GM23248 (cell line): ENCODE measurements around the gene PCED1A. TPM values are rescaled to one million over a fixed set of nuclear protein-coding genes. Genes with fewer than 3 reads are reported as not detected.

Experiments
- DNase-seq: peaks from one replicate; pipeline ENCODE4 v3.0.0-alpha.2; 2015
- H2AFZ ChIP-seq: fragments of 200-600 bp; sonication (generic); 2 replicates; pipeline ENCODE4 v1.6.1; 2016; ENCODE audit warnings: antibody characterized with exemption
- H3F3A ChIP-seq: fragments of 200-600 bp; sonication (generic); 2 replicates; pipeline ENCODE4 v1.6.1; 2016; ENCODE audit warnings: mild to moderate bottlenecking, antibody characterized with exemption, mixed run types; ENCODE audit not compliant: insufficient read depth
- H3K27ac ChIP-seq: fragments of 200-600 bp; sonication (generic); 2 replicates; pipeline ENCODE4 v1.5.1; 2016; ENCODE audit warnings: mild to moderate bottlenecking
- H3K27me3 ChIP-seq: fragments of 200-600 bp; sonication (generic); replicated peaks from 2 replicates; pipeline ENCODE4 v1.6.1; 2016; ENCODE audit warnings: mild to moderate bottlenecking; ENCODE audit not compliant: insufficient read depth
- H3K36me3 ChIP-seq: fragments of 200-600 bp; sonication (generic); 2 replicates; pipeline ENCODE4 v1.6.1; 2016; ENCODE audit warnings: low read depth, mild to moderate bottlenecking
- H3K4me1 ChIP-seq: fragments of 200-600 bp; sonication (generic); 2 replicates; pipeline ENCODE4 v1.6.1; 2016; ENCODE audit warnings: mild to moderate bottlenecking; ENCODE audit not compliant: insufficient read depth
- H3K4me2 ChIP-seq: fragments of 200-600 bp; sonication (generic); one replicate; pipeline ENCODE4 v1.6.1; 2016; ENCODE audit warnings: mild to moderate bottlenecking; ENCODE audit not compliant: unreplicated experiment
- H3K4me3 ChIP-seq: fragments of 200-600 bp; sonication (generic); 2 replicates; pipeline ENCODE4 v1.5.1; 2016; ENCODE audit warnings: mild to moderate bottlenecking
- H3K79me2 ChIP-seq: fragments of 200-600 bp; sonication (generic); 2 replicates; pipeline ENCODE4 v1.6.1; 2016; ENCODE audit warnings: mild to moderate bottlenecking; ENCODE audit not compliant: insufficient read depth
- H3K9ac ChIP-seq: fragments of 200-600 bp; sonication (generic); 2 replicates; pipeline ENCODE4 v1.6.1; 2016; ENCODE audit warnings: mild to moderate bottlenecking
- H3K9me2 ChIP-seq: fragments of 200-600 bp; sonication (generic); 2 replicates; pipeline ENCODE4 v1.6.1; 2016; ENCODE audit warnings: mixed run types, mild to moderate bottlenecking, moderate library complexity; ENCODE audit not compliant: insufficient read depth
- H3K9me3 ChIP-seq: fragments of 200-600 bp; sonication (generic); one replicate; pipeline ENCODE4 v1.6.1; 2017; ENCODE audit warnings: low read depth
- H4K20me1 ChIP-seq: fragments of 200-600 bp; sonication (generic); 2 replicates; pipeline ENCODE4 v1.6.0; 2016; ENCODE audit not compliant: insufficient read depth
- EZH2 ChIP-seq: fragments of 200-600 bp; sonication (generic); IDR thresholded peaks from 2 replicates; pipeline ENCODE4 v1.6.1; 2018; ENCODE audit warnings: antibody characterized with exemption, mild to moderate bottlenecking; ENCODE audit not compliant: insufficient read depth, poor library complexity, severe bottlenecking
- EZH2phosphoT487 ChIP-seq: fragments of 200-600 bp; sonication (generic); IDR thresholded peaks from 2 replicates; pipeline ENCODE4 v1.6.1; 2018; ENCODE audit warnings: antibody characterized with exemption, moderate library complexity, mild to moderate bottlenecking, low read depth; ENCODE audit not compliant: insufficient read depth
- WGBS, 2 experiments: methylation state at CpG; one replicate each; pipeline ENCODE4 v1.1.6; 2015 to 2017; ENCODE audit warnings: low lambda C conversion rate in 2 of 2, low coverage in 1 of 2; ENCODE audit errors: missing lambda C conversion rate in 2 of 2; 5-methylcytosine and 5-hydroxymethylcytosine counted together
- in situ Hi-C: fragments of 300-500 bp; cut with MboI; formaldehyde crosslinking; loops from 2 replicates; pipeline ENCODE4 v1.15.0; 2020
- polyA plus RNA-seq: library from polyadenylated mRNA; unstranded; fragments of >200 nt; fragmentation: Nextera tagmentation; extraction: Ambion mirVana; gene quantifications from 2 replicates; pipeline ENCODE4 v1.2.1, GENCODE V29; 2016
- total RNA-seq: library from RNA; depleted of rRNA; stranded (reverse); fragments of >200 nt; shearing (Covaris generic); gene quantifications from 2 replicates; pipeline ENCODE4 v1.2.3, GENCODE V29; 2014

Gene PCED1A
- total and polyA plus RNA-seq, 2 experiments from 2014 or later: 17.3 to 39.2 TPM

DNA sequence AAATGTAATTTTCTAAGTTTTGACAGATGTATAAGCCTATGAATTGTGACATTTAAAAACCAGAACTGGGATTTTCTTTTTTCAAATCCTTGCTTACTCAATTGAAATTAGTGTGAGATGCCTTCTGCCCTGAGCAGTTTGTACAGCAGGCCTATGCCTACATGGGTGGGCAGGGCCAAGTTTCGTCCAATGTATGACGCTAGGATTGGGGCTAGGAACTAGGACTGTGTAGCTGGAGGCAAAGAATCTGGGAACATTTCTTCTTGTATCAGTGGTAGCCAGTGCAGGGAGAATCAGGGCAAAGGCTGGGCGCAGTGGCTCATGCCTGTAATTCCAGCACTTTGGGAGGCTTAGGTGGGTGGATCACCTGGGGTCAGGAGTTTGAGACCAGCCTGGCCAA, 28.9 kb upstream of the PCED1A start:
- no peaks in the 10 kb centered on the region for H4K20me1 ChIP-seq
- TF ChIP-seq EZH2phosphoT487 (no peak), EZH2 (no peak)
- DNase-seq: no peak
- no peaks in the 10 kb centered on the region for H3K9me2 ChIP-seq
- peaks cover 26% of the 10 kb centered on the region for H3F3A ChIP-seq
- no peak overlapping the region for H3K9ac ChIP-seq
- no peaks in the 10 kb centered on the region for H3K27me3 ChIP-seq
- no peak overlapping the region for H3K4me3 ChIP-seq
- in situ Hi-C loops: no loop called here
- H3K36me3 ChIP-seq: no peaks in the 10 kb centered on the region
- H3K4me2 ChIP-seq: no peak overlapping the region
- no peak overlapping the region for H3K27ac ChIP-seq
- no peak overlapping the region for H2AFZ ChIP-seq
- H3K4me1 ChIP-seq: peaks cover 14% of the 10 kb centered on the region
- H3K9me3 ChIP-seq: no peaks in the 10 kb centered on the region
- 96 to 99% methylated on average over 3 of the region's 3 CpGs for WGBS, 2 experiments
- H3K79me2 ChIP-seq: peaks cover 9% of the 10 kb centered on the region

DNA sequence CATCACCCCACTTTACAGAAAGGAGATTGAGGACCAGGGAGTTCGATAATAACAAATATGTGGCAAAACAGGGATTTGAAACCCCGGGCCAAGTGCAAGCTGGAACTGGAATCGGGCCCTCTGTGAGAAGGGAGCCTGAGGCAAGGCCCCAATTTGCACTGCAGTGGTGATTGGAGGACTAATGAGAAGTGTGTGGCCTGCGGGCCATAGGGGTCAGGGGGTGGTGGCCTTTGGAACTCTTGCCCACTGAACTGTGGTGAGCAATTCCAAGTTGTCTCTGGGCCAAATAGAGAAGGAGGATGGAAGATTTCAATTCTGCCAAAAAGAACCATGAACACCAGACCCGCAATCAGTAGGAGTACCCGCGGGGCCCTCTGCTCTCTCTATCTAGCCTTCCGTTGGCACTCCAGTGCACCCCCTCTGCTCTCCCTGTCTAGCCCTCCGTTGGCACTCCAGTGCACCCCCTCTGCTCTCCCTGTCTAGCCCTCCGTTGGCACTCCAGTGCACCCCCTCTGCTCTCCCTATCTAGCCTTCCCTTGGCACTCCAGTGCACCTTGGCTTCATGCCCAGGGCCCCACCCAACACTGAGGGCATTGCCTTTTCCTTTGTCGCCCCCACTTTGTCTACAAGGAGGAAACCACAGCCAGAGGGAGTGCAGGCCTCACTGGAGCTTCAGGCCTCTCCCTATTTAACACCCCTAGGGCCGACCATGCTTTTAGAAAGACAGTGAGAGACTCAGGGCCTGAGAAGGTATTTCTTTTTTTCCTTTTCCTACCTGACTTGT, 26.8 kb upstream of the PCED1A start:
- H3K4me3 ChIP-seq: no peak overlapping the region
- no peak overlapping the region for H3K4me2 ChIP-seq
- no peak overlapping the region for H3K27ac ChIP-seq
- H3K9me2 ChIP-seq: no peaks in the 10 kb centered on the region
- TF ChIP-seq EZH2: no peak
- no peak for TF ChIP-seq EZH2phosphoT487
- H3K4me1 ChIP-seq: peaks cover 14% of the 10 kb centered on the region
- no peak overlapping the region for H3K9ac ChIP-seq
- H4K20me1 ChIP-seq: no peaks in the 10 kb centered on the region
- no peaks in the 10 kb centered on the region for H3K9me3 ChIP-seq
- H3K36me3 ChIP-seq: no peaks in the 10 kb centered on the region
- H3K27me3 ChIP-seq: no peaks in the 10 kb centered on the region
- DNase-seq: peak; percentile 4
- no peaks in the 10 kb centered on the region for H3K79me2 ChIP-seq
- H2AFZ ChIP-seq: no peak overlapping the region
- H3F3A ChIP-seq: peaks cover 26% of the 10 kb centered on the region
- in situ Hi-C loops: no loop called here
- 87 to 89% methylated on average over 12 of the region's 12 CpGs for WGBS, 2 experiments

DNA sequence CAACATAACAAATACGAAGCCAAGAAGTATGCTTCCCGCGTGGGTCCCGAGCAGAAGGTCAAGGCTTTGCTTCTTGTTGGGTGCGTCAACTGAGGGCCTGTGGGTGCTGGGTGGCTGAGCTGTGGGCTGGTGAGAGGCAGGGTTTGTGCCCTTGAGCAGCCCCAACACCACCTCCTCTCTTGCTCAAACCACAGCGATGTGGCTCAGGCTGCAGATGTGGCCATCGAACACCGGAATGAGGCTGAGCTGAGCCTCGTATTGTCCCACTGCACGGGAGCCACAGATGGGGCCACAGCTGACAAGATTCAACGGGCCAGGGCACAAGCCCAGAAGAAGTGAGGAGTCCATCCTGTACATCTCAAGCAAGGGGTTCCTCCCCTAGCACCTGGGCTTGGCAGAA, 25.8 kb upstream of the PCED1A start:
- Histone ChIP-seq H4K20me1 (no peaks in the 10 kb centered on the region), H3K9ac (no peak overlapping the region), H3K36me3 (no peaks in the 10 kb centered on the region), H3K9me2 (no peaks in the 10 kb centered on the region), H3K9me3 (no peaks in the 10 kb centered on the region), H3K79me2 (no peaks in the 10 kb centered on the region), H3K4me1 (peaks cover 12% of the 10 kb centered on the region), H3K27me3 (no peaks in the 10 kb centered on the region), H3K27ac (no peak overlapping the region), H3K4me3 (no peak overlapping the region), H3F3A (peaks cover 22% of the 10 kb centered on the region), H2AFZ (no peak overlapping the region), H3K4me2 (no peak overlapping the region)
- TF ChIP-seq EZH2phosphoT487 (no peak), EZH2 (no peak)
- WGBS, 2 experiments: 94 to 96% methylated on average over 11 of the region's 11 CpGs
- DNase-seq: no peak
- in situ Hi-C loops: no loop called here

DNA sequence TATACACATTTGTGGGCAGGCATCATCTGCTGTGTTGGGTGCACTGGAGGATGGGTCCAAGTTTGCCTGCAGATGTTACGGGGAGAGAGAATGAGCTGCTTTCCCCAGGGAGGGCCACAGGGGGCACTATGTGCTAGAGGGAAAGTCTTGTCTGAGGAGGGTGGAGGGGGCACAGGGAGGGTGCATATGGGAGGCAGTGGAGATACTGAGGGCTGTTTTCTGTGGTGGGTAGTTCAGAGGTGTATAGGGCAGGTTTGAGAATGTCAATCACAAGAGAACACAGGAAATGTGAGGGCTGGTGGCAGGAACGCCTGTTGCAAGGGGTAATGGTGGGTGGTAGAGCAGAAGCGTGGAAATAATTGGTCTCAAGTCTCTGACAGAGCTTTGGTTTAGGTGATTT, 25.2 kb upstream of the PCED1A start:
- Histone ChIP-seq H3K4me2 (no peak overlapping the region), H3K79me2 (no peaks in the 10 kb centered on the region), H3K27me3 (no peaks in the 10 kb centered on the region), H3K27ac (no peak overlapping the region), H4K20me1 (no peaks in the 10 kb centered on the region), H3K9me3 (no peaks in the 10 kb centered on the region), H3K9ac (no peak overlapping the region), H3F3A (peaks cover 16% of the 10 kb centered on the region), H3K9me2 (no peaks in the 10 kb centered on the region), H3K4me3 (no peak overlapping the region), H3K4me1 (peaks cover 6% of the 10 kb centered on the region), H3K36me3 (no peaks in the 10 kb centered on the region), H2AFZ (no peak overlapping the region)
- in situ Hi-C loops: no loop called here
- WGBS, 2 experiments: 93 to 96% methylated on average over 3 of the region's 3 CpGs
- DNase-seq: no peak
- TF ChIP-seq EZH2 (no peak), EZH2phosphoT487 (no peak)
